ENCODE data around the gene ZNF280B.

GRCh38 chr22:22533417-22533816 lies 24.9 kb upstream of the ZNF280B start:
- TF ChIP-seq CTCF (conservative IDR thresholded peaks at IDR 0.05; ENCODE audit: low read length) (no peak), EZH2phosphoT487 (IDR thresholded peaks at IDR 0.05; ENCODE audit: borderline replicate concordance, low read depth, low read length) (no peak)

Data from OCI-LY7 (cell line).